Limb (tissue), 2 donors: ENCODE data around the gene SLC25A23.
A peak's percentile ranks its signal among the peaks of the same experiment; 100 is the strongest.
"Not testable (repeated sequence)": the region's sequence is repeated elsewhere in the genome, so short reads cannot be mapped to it uniquely, and the experiment has no call there.

Source experiments
- DNase-seq, 2 donors: peaks; one replicate each; pipeline ENCODE4 v3.0.0-alpha.2; 2016; ENCODE audit errors: extremely low spot score in 2 of 2

SLC25A23 gene

GRCh38 chr19:6402058-6402457, 57.5 kb downstream of the SLC25A23 start:
- no peak for DNase-seq

- not testable (repeated sequence) for DNase-seq
Observed at GRCh38 chr19:6400062-6400944, 59.3 kb downstream of the SLC25A23 start.

GRCh38 chr19:6396305-6396704, 63.3 kb downstream of the SLC25A23 start:
- DNase-seq: no peak

GRCh38 chr19:6394831-6395230, 64.8 kb downstream of the SLC25A23 start:
- no peak for DNase-seq

- no peak for DNase-seq
Observed at GRCh38 chr19:6393983-6394412, 65.6 kb downstream of the SLC25A23 start.

GRCh38 chr19:6393074-6393982, 66.3 kb downstream of the SLC25A23 start, which contains the start of gene GTF2F1:
Gene GTF2F1 (minus strand): TSS chr19:6393164. CDS start chr19:6392995, 169 bp downstream.
- DNase-seq: peak; percentile 97 to 98

- no peak for DNase-seq
Observed at GRCh38 chr19:6392221-6393073, 67.1 kb downstream of the SLC25A23 start.
